Endothelial cell of umbilical vein (primary cell): ENCODE data around the gene TMEM9B. TPM values are rescaled to one million over a fixed set of nuclear protein-coding genes. Genes with fewer than 3 reads are reported as not detected.

Experiments used
- BruUV-seq: library from RNA; stranded (reverse); fragments of 400-500 nt; replicated peaks from 2 replicates; lab custom pipeline; 2021; lab: Mats Ljungman, UMichigan
- CTCF ChIA-PET: fragments of 300-600, 350-600 bp; sonication (Branson Sonifier 250); formaldehyde crosslinking; loops from one replicate; lab custom pipeline; 2021; ENCODE audit warnings: antibody characterized with exemption, inconsistent platforms; lab: Charles Lee
- POLR2A ChIA-PET: fragments of 300-600, 350-600 bp; sonication (Branson Sonifier 250); formaldehyde crosslinking; loops from one replicate; lab custom pipeline; 2021; ENCODE audit warnings: antibody characterized with exemption, inconsistent platforms; lab: Charles Lee
- DNase-seq: peaks from one replicate; pipeline ENCODE4 v3.0.0-alpha.2; 2011; ENCODE audit warnings: low read depth, low spot score
- FAIRE-seq: peaks from 2 replicates; lab custom pipeline; 2011; peaks lifted over from hg19 to GRCh38; lab: Jason Lieb, UNC
- H2AFZ ChIP-seq: 2 replicates; pipeline ENCODE4 v1.6.0; 2012; ENCODE audit warnings: low read depth, low read length, control low read depth, inconsistent platforms
- H3K27ac ChIP-seq: 2 replicates; pipeline ENCODE4 v1.5.1; 2011; ENCODE audit warnings: low read depth, mild to moderate bottlenecking, control low read depth, low read length, moderate library complexity; ENCODE audit not compliant: insufficient read depth
- H3K27me3 ChIP-seq, 2 experiments: 2 replicates each; pipeline versions ENCODE4 v1.6.0 to v1.6.1; 2011; ENCODE audit warnings: low read length in 2 of 2, mixed read lengths in 1 of 2; ENCODE audit not compliant: control insufficient read depth in 2 of 2, insufficient read depth in 2 of 2
- H3K36me3 ChIP-seq, 2 experiments: 2 replicates in 1 of 2; 3 replicates in 1 of 2; pipeline ENCODE4 v1.5.1; 2011; ENCODE audit warnings: low read length in 2 of 2, mild to moderate bottlenecking in 1 of 2, moderate library complexity in 1 of 2; ENCODE audit not compliant: control insufficient read depth in 2 of 2, insufficient read depth in 2 of 2; ENCODE audit errors: extremely low read depth in 1 of 2
- H3K4me1 ChIP-seq: 3 replicates; pipeline ENCODE4 v1.5.1; 2011; ENCODE audit warnings: mild to moderate bottlenecking, low read length; ENCODE audit not compliant: control insufficient read depth, insufficient read depth; ENCODE audit errors: extremely low read depth
- H3K4me2 ChIP-seq: 2 replicates; pipeline ENCODE4 v1.6.1; 2011; ENCODE audit warnings: low read length, control low read depth, mixed read lengths; ENCODE audit not compliant: insufficient read depth
- H3K4me3 ChIP-seq, 3 experiments: fragments of 200-600 bp in 1 of 3; sonication (generic), shearing (Covaris generic) in 1 of 3; replicated peaks in 1 of 3; 2 replicates each; pipeline ENCODE4 v1.5.1; 2011 to 2016; ENCODE audit warnings: control low read depth in 3 of 3, low read length in 3 of 3, mild to moderate bottlenecking in 2 of 3, inconsistent platforms in 1 of 3, low read depth in 1 of 3, moderate library complexity in 1 of 3; ENCODE audit not compliant: insufficient read depth in 1 of 3
- H3K79me2 ChIP-seq: 2 replicates; pipeline ENCODE4 v1.6.0; 2012; ENCODE audit warnings: low read length, inconsistent platforms; ENCODE audit not compliant: control insufficient read depth, insufficient read depth
- H3K9ac ChIP-seq: replicated peaks from 2 replicates; pipeline ENCODE3; 2011; ENCODE audit warnings: low read length, control low read depth; ENCODE audit not compliant: insufficient read depth; ENCODE audit errors: extremely low read depth
- H3K9me1 ChIP-seq: replicated peaks from 3 replicates; pipeline ENCODE4 v1.6.0; 2011; ENCODE audit warnings: mild to moderate bottlenecking, low read length; ENCODE audit not compliant: control insufficient read depth, insufficient read depth; ENCODE audit errors: extremely low read depth
- H3K9me3 ChIP-seq: replicated peaks from 2 replicates; pipeline ENCODE4 v1.5.1; 2012; ENCODE audit warnings: low read length, inconsistent platforms; ENCODE audit not compliant: control insufficient read depth, insufficient read depth
- H4K20me1 ChIP-seq: replicated peaks from 2 replicates; pipeline ENCODE3; 2011; ENCODE audit warnings: mild to moderate bottlenecking, low read length; ENCODE audit not compliant: control insufficient read depth, insufficient read depth; ENCODE audit errors: extremely low read depth
- CTCF ChIP-seq, 2 donors: IDR thresholded peaks; 1 replicate in 1 of 2; 2 replicates in 1 of 2; pipeline ENCODE4 v1.5.1; 2011; ENCODE audit warnings: low read length in 2 of 2, mild to moderate bottlenecking in 2 of 2, moderate library complexity in 2 of 2, control low read depth in 1 of 2, inconsistent platforms in 1 of 2, low read depth in 1 of 2; ENCODE audit not compliant: insufficient read depth in 1 of 2; ENCODE audit errors: extremely low read depth in 1 of 2
- EZH2 ChIP-seq: IDR thresholded peaks from 2 replicates; pipeline ENCODE4 v1.6.1; 2012; ENCODE audit warnings: borderline replicate concordance, low read depth, mild to moderate bottlenecking, moderate library complexity, low read length, inconsistent platforms; ENCODE audit not compliant: severe bottlenecking
- FOS ChIP-seq: IDR thresholded peaks from 2 replicates; pipeline ENCODE4 v1.6.1; 2011; ENCODE audit warnings: mild to moderate bottlenecking, low read length, moderate library complexity, borderline replicate concordance; ENCODE audit not compliant: insufficient read depth
- GATA2 ChIP-seq: IDR thresholded peaks from 2 replicates; pipeline ENCODE4 v1.7.0; 2011; ENCODE audit warnings: low read depth, mild to moderate bottlenecking, moderate library complexity, mixed read lengths, low read length; ENCODE audit not compliant: insufficient read length, insufficient read depth
- JUN ChIP-seq: IDR thresholded peaks from 2 replicates; pipeline ENCODE4 v1.6.1; 2011; ENCODE audit warnings: borderline replicate concordance, low read depth; ENCODE audit not compliant: insufficient read length, insufficient read depth
- MYC ChIP-seq: IDR thresholded peaks from one replicate; pipeline ENCODE4 v1.6.1; 2011; ENCODE audit warnings: mild to moderate bottlenecking, low read depth, low read length
- POLR2A ChIP-seq: IDR thresholded peaks from 2 replicates; pipeline ENCODE4 v1.6.1; 2012; ENCODE audit warnings: low read depth, mild to moderate bottlenecking, control low read depth, low read length
- POLR2AphosphoS5 ChIP-seq: IDR thresholded peaks from 2 replicates; pipeline ENCODE4 v1.6.1; 2012; ENCODE audit warnings: low read depth, mild to moderate bottlenecking, control low read depth, low read length, moderate library complexity; ENCODE audit not compliant: insufficient read depth
- dilution Hi-C: fragments of 300-500 bp; cut with MboI; formaldehyde crosslinking; loops from one replicate; pipeline ENCODE4 v1.15.0; 2019; ENCODE audit warnings: low sequenced_read_pairs; ENCODE audit not compliant: extremely low pct_ligation_motif_present
- intact Hi-C: fragments of 100-400 bp; cut with micrococcal nuclease; formaldehyde crosslinking; loops from one replicate; pipeline ENCODE4 v1.10.0; 2022
- polyA plus RNA-seq, 4 experiments: library from polyadenylated mRNA; depleted of rRNA in 3 of 4; stranded (reverse) in 3 of 4; unstranded in 1 of 4; fragments of >200 nt; gene quantifications; 2 replicates each; pipeline versions ENCODE4 v1.2.1 to v1.2.3, GENCODE V29; 2011 to 2012; ENCODE audit warnings: missing spikeins in 1 of 4
- total RNA-seq: library from RNA; stranded (reverse); gene quantifications from 2 replicates; pipeline ENCODE4 v1.2.3, GENCODE V29; 2021
- TF ChIP-seq, protein P1 (sequence below): IDR thresholded peaks from 2 replicates; pipeline ENCODE4 v1.6.1; 2011; ENCODE audit not compliant: insufficient read depth, insufficient read length

TMEM9B gene
- total and polyA plus RNA-seq, 2 donors (not counting 3 experiments of a cell fraction or from before 2014, with no cell fraction given) = 28.2 to 30.2 TPM

GRCh38 chr11:8956860-8957259 lies 7.4 kb downstream of the TMEM9B start:
- H3K9me1 ChIP-seq = no peaks in the 10 kb centered on the region
- CTCF ChIA-PET = interaction anchor here (1.0 to 1.3 kb wide), 4 partner anchors 8 to 43 kb away, joined by 3 to 4 read pairs (median 4); partner anchors contain the start of gene ASCL3

More at GRCh38 chr11:8956860-8957259, 7.4 kb downstream of the TMEM9B start:
- TF ChIP-seq EZH2 = no peak
- no peak for TF ChIP-seq POLR2A
- no peak for TF ChIP-seq MYC
- TF ChIP-seq FOS = no peak
- TF ChIP-seq, protein P1, sequence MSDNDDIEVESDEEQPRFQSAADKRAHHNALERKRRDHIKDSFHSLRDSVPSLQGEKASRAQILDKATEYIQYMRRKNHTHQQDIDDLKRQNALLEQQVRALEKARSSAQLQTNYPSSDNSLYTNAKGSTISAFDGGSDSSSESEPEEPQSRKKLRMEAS = no peak
- TF ChIP-seq CTCF (IDR thresholded peaks at IDR 0.05; ENCODE audit: extremely low read depth in 1 of 2, insufficient read depth in 1 of 2, low read depth in 1 of 2, low read length in 2 of 2) = no peak
- TF ChIP-seq JUN = no peak
- TF ChIP-seq GATA2 = no peak
- TF ChIP-seq POLR2AphosphoS5 = no peak
- no peak overlapping the region for H3K27ac ChIP-seq
- no peak overlapping the region for H3K4me2 ChIP-seq
- no peak overlapping the region for H3K4me3 ChIP-seq
- intact Hi-C loops = loop anchor here (5.0 kb wide), 2 partner anchors 125 to 345 kb away; no protein-coding TSS in a partner anchor
- POLR2A ChIA-PET = no interaction called here
- no peaks in the 10 kb centered on the region for H3K27me3 ChIP-seq
- no peak overlapping the region for H2AFZ ChIP-seq
- no peaks in the 10 kb centered on the region for H3K9me3 ChIP-seq
- BruUV-seq = no TSS peak
- DNase-seq = no peak
- FAIRE-seq = no peak
- H3K9ac ChIP-seq = no peak overlapping the region
- H3K79me2 ChIP-seq = peaks cover 12% of the 10 kb centered on the region
- H4K20me1 ChIP-seq = no peaks in the 10 kb centered on the region
- peaks cover 5 to 6% of the 10 kb centered on the region in 2 experiments for H3K36me3 ChIP-seq
- dilution Hi-C loops = no loop called here
- no peaks in the 10 kb centered on the region for H3K4me1 ChIP-seq
